ENCODE measurements around the gene G0S2.

GRCh38 chr1:209707308-209707707, 32.1 kb downstream of the G0S2 start:
- no peak for TF ChIP-seq CTCF (optimal IDR thresholded peaks at IDR 0.05 in 1 of 3, IDR thresholded peaks at IDR 0.05 in 1 of 3, conservative IDR thresholded peaks at IDR 0.05 in 1 of 3; ENCODE audit: extremely low read depth in 1 of 3, insufficient read depth in 2 of 3, low read length in 3 of 3)
- no peak for TF ChIP-seq EZH2 (IDR thresholded peaks at IDR 0.05; ENCODE audit: low read length)
